Measurements from ENCODE around the gene NECTIN1. TPM values are rescaled to one million over a fixed set of nuclear protein-coding genes. Genes with fewer than 3 reads are reported as not detected.

The NECTIN1 gene
- total and polyA plus RNA-seq, 2 of the 13 experiments (the other 11 are each of a cell fraction or from before 2014, with no cell fraction given), result 3.9 to 7.3 TPM

DNA sequence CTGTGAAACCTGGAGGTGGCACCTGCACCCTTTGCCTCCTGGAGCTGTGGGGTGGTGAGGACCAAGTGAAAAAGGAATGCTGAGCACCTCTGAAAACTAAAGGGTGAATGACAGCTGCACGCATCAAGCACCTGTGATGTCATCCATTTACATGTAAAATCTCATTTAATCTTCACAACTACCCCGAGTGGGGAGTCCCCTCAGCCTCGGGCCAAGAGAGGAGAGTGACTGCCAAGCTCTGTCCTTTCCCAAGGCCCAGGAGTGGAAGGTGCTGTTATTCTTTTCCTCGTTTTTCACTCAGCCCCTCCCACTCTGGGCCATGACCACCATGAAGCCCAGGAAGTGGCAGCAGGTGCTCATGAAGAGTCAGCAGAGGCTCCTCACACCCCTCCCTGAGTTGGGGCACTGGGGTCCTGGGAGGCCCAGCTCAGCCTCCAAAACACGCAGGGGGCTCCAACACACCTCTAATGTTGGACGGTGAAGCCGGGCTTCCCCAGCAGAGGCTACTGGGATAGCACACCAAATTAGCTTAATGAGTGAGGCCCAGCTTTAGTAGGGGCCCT lies 35.7 kb downstream of the NECTIN1 start (continued):
- TF ChIP-seq, protein P1, sequence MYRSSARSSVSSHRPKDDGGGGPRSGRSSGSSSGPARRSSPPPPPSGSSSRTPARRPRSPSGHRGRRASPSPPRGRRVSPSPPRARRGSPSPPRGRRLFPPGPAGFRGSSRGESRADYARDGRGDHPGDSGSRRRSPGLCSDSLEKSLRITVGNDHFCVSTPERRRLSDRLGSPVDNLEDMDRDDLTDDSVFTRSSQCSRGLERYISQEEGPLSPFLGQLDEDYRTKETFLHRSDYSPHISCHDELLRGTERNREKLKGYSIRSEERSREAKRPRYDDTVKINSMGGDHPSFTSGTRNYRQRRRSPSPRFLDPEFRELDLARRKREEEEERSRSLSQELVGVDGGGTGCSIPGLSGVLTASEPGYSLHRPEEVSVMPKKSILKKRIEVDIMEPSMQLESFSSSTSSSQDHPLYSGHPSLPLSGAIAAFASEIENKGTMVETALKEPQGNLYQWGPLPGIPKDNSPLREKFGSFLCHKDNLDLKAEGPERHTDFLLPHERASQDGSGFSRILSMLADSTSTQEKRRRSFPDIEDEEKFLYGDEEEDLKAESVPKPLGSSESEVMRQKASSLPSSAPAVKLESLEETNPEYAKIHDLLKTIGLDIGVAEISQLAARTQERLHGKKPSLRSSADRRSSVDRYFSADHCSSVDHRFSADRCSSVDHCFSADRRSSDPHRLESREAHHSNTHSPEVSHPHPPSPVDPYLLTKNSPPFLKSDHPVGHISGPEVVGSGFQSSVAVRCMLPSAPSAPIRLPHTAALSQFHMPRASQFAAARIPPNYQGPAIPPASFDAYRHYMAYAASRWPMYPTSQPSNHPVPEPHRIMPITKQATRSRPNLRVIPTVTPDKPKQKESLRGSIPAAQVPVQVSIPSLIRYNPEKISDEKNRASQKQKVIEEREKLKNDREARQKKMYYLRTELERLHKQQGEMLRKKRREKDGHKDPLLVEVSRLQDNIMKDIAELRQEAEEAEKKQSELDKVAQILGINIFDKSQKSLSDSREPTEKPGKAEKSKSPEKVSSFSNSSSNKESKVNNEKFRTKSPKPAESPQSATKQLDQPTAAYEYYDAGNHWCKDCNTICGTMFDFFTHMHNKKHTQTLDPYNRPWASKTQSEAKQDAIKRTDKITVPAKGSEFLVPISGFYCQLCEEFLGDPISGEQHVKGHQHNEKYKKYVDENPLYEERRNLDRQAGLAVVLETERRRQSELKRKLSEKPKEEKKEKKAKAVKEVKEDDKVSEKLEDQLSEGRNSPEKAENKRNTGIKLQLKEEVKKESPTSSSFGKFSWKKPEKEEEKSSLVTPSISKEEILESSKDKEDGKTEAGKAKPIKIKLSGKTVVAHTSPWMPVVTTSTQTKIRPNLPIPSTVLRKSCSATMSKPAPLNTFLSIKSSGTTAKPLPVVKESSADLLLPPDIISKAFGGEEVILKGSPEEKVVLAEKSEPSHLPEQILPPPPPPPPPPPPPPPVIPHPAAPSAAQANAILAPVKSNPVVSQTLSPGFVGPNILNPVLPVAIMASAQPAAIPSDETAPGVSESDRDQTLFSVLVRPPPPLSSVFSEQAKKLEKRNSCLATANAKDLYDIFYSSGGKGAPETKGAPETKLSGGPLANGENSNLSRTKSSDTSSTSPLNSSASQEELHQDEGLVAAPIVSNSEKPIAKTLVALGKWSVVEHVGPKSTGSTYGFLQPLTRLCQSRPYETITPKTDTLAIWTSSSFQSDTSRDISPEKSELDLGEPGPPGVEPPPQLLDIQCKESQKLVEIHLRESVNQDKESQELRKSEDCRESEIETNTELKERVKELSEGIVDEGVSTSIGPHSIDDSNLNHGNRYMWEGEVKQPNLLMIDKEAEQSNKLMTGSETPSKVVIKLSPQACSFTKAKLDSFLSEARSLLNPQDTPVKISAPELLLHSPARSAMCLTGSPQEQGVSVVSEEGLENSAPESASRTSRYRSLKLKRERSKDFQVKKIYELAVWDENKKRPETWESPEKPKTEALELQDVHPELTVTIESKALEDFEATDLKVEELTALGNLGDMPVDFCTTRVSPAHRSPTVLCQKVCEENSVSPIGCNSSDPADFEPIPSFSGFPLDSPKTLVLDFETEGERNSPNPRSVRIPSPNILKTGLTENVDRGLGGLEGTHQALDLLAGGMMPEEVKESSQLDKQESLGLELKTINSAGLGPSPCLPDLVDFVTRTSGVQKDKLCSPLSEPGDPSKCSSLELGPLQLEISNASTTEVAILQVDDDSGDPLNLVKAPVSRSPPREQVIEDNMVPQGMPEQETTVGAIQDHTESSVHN (CRISPR knock-in tag; IDR thresholded peaks at IDR 0.05), result no peak

DNA sequence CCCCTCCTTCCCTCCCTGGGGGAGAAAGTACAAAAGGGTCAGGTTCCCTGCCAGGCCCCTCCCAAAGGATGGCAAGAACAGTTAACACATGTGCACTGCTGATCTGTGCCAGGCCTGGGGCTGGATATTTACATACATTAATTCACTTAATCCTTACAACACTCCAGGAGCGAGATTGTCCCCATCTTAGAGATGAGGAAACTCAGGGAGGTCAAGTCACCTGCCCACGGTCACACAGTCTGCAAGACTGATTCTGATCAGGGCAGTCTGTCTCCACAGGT lies 36.5 kb downstream of the NECTIN1 start:
- 94% methylated on average over 2 of the region's 2 CpGs for WGBS (ENCODE audit: low lambda C conversion rate)
- Histone ChIP-seq H3K79me2 (ENCODE audit: insufficient read depth, low read length) (no peaks in the 10 kb centered on the region), H3K4me2 (ENCODE audit: low read depth, low read length) (no peak overlapping the region), H3K9me3 (ENCODE audit: low read length) (no peaks in the 10 kb centered on the region), H4K20me1 (ENCODE audit: insufficient read depth, low read length) (no peaks in the 10 kb centered on the region), H3K27ac (ENCODE audit: extremely low read length, insufficient read depth, low read length) (no peak overlapping the region), H3K36me3 (replicated peaks in 1 of 2; ENCODE audit: control insufficient read depth in 1 of 2, insufficient read depth in 2 of 2, low read length in 2 of 2) (no peaks in the 10 kb centered on the region), H3K4me1 (ENCODE audit: insufficient read depth, low read length) (peaks cover 56% of the 10 kb centered on the region), H3K9ac (ENCODE audit: insufficient read depth, low read depth, low read length) (no peak overlapping the region), H3K4me3 (replicated peaks in 1 of 3; ENCODE audit: insufficient read depth in 1 of 3, low read depth in 2 of 3, low read length in 3 of 3) (no peak overlapping the region), H3K27me3 (ENCODE audit: control insufficient read depth in 1 of 2, insufficient read depth in 2 of 2, low read length in 2 of 2) (no peaks in the 10 kb centered on the region), H2AFZ (ENCODE audit: low read length) (no peak overlapping the region)
- POLR2A ChIA-PET, result interaction anchor here (1.2 kb wide), 1 partner anchor 37 kb away, joined by 3 read pairs; the partner anchor contains the start of gene NECTIN1
- intact Hi-C loops (cut with micrococcal nuclease; ENCODE audit: unreplicated experiment) (no loop called here), in situ Hi-C loops (cut with HindIII; ENCODE audit: extremely low pct_ligation_motif_present, low pct_unique_long_range_greater_than_20kb) (no loop called here)
- CTCF ChIA-PET (ENCODE audit: low intra/inter-chr PET ratio, low total read pairs), result no interaction called here
- FAIRE-seq (no peak), DNase-seq (ENCODE audit: low spot score) (no peak), ATAC-seq (no peak)
- no TSS peak for BruUV-seq (replicated peaks)
- TF ChIP-seq ZNF296 (CRISPR knock-in tag; conservative IDR thresholded peaks at IDR 0.05) (no peak), ZMAT5 (CRISPR knock-in tag; IDR thresholded peaks at IDR 0.05; ENCODE audit: borderline replicate concordance, low read depth) (no peak), HDAC1 (CRISPR knock-in tag; IDR thresholded peaks at IDR 0.05) (no peak), ATF6 (CRISPR knock-in tag; conservative IDR thresholded peaks at IDR 0.05) (no peak), CAMTA2 (CRISPR knock-in tag; IDR thresholded peaks at IDR 0.05; ENCODE audit: borderline replicate concordance) (no peak), ZNF414 (CRISPR knock-in tag; IDR thresholded peaks at IDR 0.05) (no peak), ZNF83 (CRISPR knock-in tag; IDR thresholded peaks at IDR 0.05; ENCODE audit: borderline replicate concordance) (no peak), HOXD1 (CRISPR knock-in tag; IDR thresholded peaks at IDR 0.05) (no peak), ZNF20 (CRISPR knock-in tag; IDR thresholded peaks at IDR 0.05) (no peak), MAZ (IDR thresholded peaks at IDR 0.05; ENCODE audit: borderline replicate concordance, low read depth, low read length) (no peak), MAZ (CRISPR knock-in tag; IDR thresholded peaks at IDR 0.05; ENCODE audit: low read depth) (no peak)

Measured in HepG2 (cell line).